Stimulated activated CD4-positive, alpha-beta T cell treated with anti-CD3 and anti-CD28 coated beads, Interleukin-1b, Interleukin-23, amount 100 ng/mL, for 1 hour (primary cell): ENCODE results near the gene PPIE.
"Not testable (repeated sequence)": the region's sequence is repeated elsewhere in the genome, so short reads cannot be mapped to it uniquely, and the experiment has no call there.

Experiments used
- DNase-seq, 2 donors: peaks; one replicate each; pipeline ENCODE4 v3.0.0-alpha.2; 2020; ENCODE audit warnings: low read depth in 2 of 2

PPIE gene

GRCh38 chr1:39758556-39759435 is 20.1 kb downstream of the PPIE start:
- no peak for DNase-seq

- DNase-seq: no peak
These were observed 20.7 kb downstream of the PPIE start for GRCh38 chr1:39759436-39759726.

GRCh38 chr1:39760074-39761008 is 21.7 kb downstream of the PPIE start:
- DNase-seq: no peak

GRCh38 chr1:39761016-39761415 is 22.3 kb downstream of the PPIE start:
- no peak for DNase-seq

- no peak for DNase-seq
These were observed 23.0 kb downstream of the PPIE start for GRCh38 chr1:39761557-39762260.

- DNase-seq: no peak
These were observed 24.2 kb downstream of the PPIE start for GRCh38 chr1:39762550-39763540.

- DNase-seq: not testable (repeated sequence)
These were observed 25.1 kb downstream of the PPIE start for GRCh38 chr1:39763619-39764374.

- not testable (repeated sequence) for DNase-seq
These were observed 25.8 kb downstream of the PPIE start for GRCh38 chr1:39764512-39764911.

- not testable (repeated sequence) for DNase-seq
These were observed 27.8 kb downstream of the PPIE start for GRCh38 chr1:39766466-39766865.

GRCh38 chr1:39769502-39769901 is 30.8 kb downstream of the PPIE start:
- DNase-seq: not testable (repeated sequence)

GRCh38 chr1:39770100-39771021 is 31.7 kb downstream of the PPIE start:
- not testable (repeated sequence) for DNase-seq

- not testable (repeated sequence) for DNase-seq
These were observed 32.4 kb downstream of the PPIE start, which contains the start of gene OXCT2 for GRCh38 chr1:39771022-39771532. TSS of gene OXCT2 (minus strand) at chr1:39771348. CDS start at chr1:39771255, 93 bp downstream.

- DNase-seq: not testable (repeated sequence)
These were observed 34.8 kb downstream of the PPIE start for GRCh38 chr1:39773369-39773979.

GRCh38 chr1:39775141-39775540 is 36.5 kb downstream of the PPIE start:
- DNase-seq: not testable (repeated sequence)

GRCh38 chr1:39775676-39776399 is 37.2 kb downstream of the PPIE start:
- not testable (repeated sequence) for DNase-seq

GRCh38 chr1:39776400-39776713 is 37.7 kb downstream of the PPIE start:
- no peak for DNase-seq

GRCh38 chr1:39776886-39777285 is 38.2 kb downstream of the PPIE start:
- no peak for DNase-seq

- no peak for DNase-seq
These were observed 38.6 kb downstream of the PPIE start for GRCh38 chr1:39777306-39777705.
